HCT116 (cell line): Measurements from ENCODE around the gene NPAP1. TPM values are rescaled to one million over a fixed set of nuclear protein-coding genes. Genes with fewer than 3 reads are reported as not detected.

Source experiments
- ATAC-seq: fragments of 200-7000 bp; cut with Tn5 transposase; 2 replicates; pipeline ENCODE4 v1.9.1; 2020; ENCODE audit warnings: mild to moderate bottlenecking, moderate library complexity
- BruUV-seq: library from RNA; stranded (reverse); fragments of 400-500 nt; replicated peaks from 2 replicates; lab custom pipeline; 2021; lab: Mats Ljungman, UMichigan
- CTCF ChIA-PET: fragments of 300-600 bp; sonication (Branson Sonifier 250); formaldehyde crosslinking; loops from one replicate; lab custom pipeline; 2021; ENCODE audit warnings: antibody characterized with exemption; lab: Charles Lee
- POLR2A ChIA-PET: fragments of 300-600, 350-600 bp; sonication (Branson Sonifier 250); formaldehyde crosslinking; loops from one replicate; lab custom pipeline; 2021; ENCODE audit warnings: antibody characterized with exemption; lab: Charles Lee
- RAD21 ChIA-PET, 2 experiments: fragments of 300-600 bp; sonication (Branson Sonifier 250); formaldehyde crosslinking; loops; one replicate each; lab custom pipeline; 2023; ENCODE audit warnings: low total read pairs in 2 of 2; ENCODE audit not compliant: uncharacterized antibody in 2 of 2, unreplicated experiment in 2 of 2, low non-redundant PET in 1 of 2; lab: Charles Lee
- DNase-seq: peaks from one replicate; pipeline ENCODE4 v3.0.0-alpha.2; 2010; ENCODE audit warnings: low read depth, low spot score
- H2AFZ ChIP-seq: fragments of 200-600 bp; shearing (Covaris generic), sonication (generic); 2 replicates; pipeline ENCODE4 v1.6.1; 2017; ENCODE audit warnings: low read depth, mixed run types, mixed read lengths, antibody characterized with exemption, low read length; ENCODE audit not compliant: poor library complexity, severe bottlenecking
- H3K27ac ChIP-seq: 2 replicates; pipeline ENCODE4 v1.5.1; 2012; ENCODE audit warnings: low read depth, low read length
- H3K27me3 ChIP-seq: fragments of 200-600 bp; sonication (generic); 2 replicates; pipeline ENCODE4 v1.6.1; 2016; ENCODE audit warnings: mixed run types, low read length, mixed read lengths; ENCODE audit not compliant: insufficient read depth
- H3K36me3 ChIP-seq, 2 experiments: fragments of 200-500 bp in 1 of 2; fragments of 200-600 bp in 1 of 2; sonication (Bioruptor generic) in 1 of 2; sonication (generic) in 1 of 2; 2 replicates each; pipeline versions ENCODE4 v1.5.1 to v1.6.1; 2014 to 2016; ENCODE audit warnings: low read length in 2 of 2, inconsistent platforms in 1 of 2, mixed read lengths in 1 of 2, mixed run types in 1 of 2; ENCODE audit not compliant: insufficient read depth in 2 of 2, control insufficient read depth in 1 of 2
- H3K4me1 ChIP-seq, 2 experiments: fragments of 200-600 bp in 1 of 2; sonication (generic) in 1 of 2; 2 replicates each; pipeline versions ENCODE4 v1.5.1 to v1.6.1; 2012 to 2017; ENCODE audit warnings: low read length in 2 of 2, inconsistent platforms in 1 of 2, mild to moderate bottlenecking in 1 of 2, mixed read lengths in 1 of 2, mixed run types in 1 of 2, moderate library complexity in 1 of 2; ENCODE audit not compliant: insufficient read depth in 2 of 2, control insufficient read depth in 1 of 2
- H3K4me2 ChIP-seq: fragments of 200-600 bp; sonication (generic); 2 replicates; pipeline ENCODE4 v1.6.1; 2017; ENCODE audit warnings: mixed run types, low read length, mixed read lengths
- H3K4me3 ChIP-seq, 2 experiments: fragments of 200-600 bp in 1 of 2; sonication (generic) in 1 of 2; replicated peaks in 1 of 2; 2 replicates each; pipeline ENCODE4 v1.5.1; 2011 to 2016; ENCODE audit warnings: low read length in 2 of 2, control low read depth in 1 of 2, low read depth in 1 of 2, mild to moderate bottlenecking in 1 of 2, mixed read lengths in 1 of 2, mixed run types in 1 of 2
- H3K79me2 ChIP-seq: fragments of 200-600 bp; sonication (generic); 2 replicates; pipeline ENCODE4 v1.6.1; 2017; ENCODE audit warnings: mild to moderate bottlenecking, mixed run types, low read length, moderate library complexity, mixed read lengths; ENCODE audit not compliant: insufficient read depth
- H3K9ac ChIP-seq: fragments of 200-600 bp; sonication (generic); 2 replicates; pipeline ENCODE4 v1.6.1; 2016; ENCODE audit warnings: low read length, mixed read lengths
- H3K9me2 ChIP-seq: fragments of 200-600 bp; sonication (generic), shearing (Covaris generic); 2 replicates; pipeline ENCODE4 v1.6.1; 2017; ENCODE audit warnings: mixed run types, mild to moderate bottlenecking, moderate library complexity; ENCODE audit not compliant: insufficient read depth
- H3K9me3 ChIP-seq, 2 experiments: fragments of 200-500 bp in 1 of 2; fragments of 200-600 bp in 1 of 2; sonication (Bioruptor generic) in 1 of 2; sonication (generic) in 1 of 2; 2 replicates each; pipeline ENCODE4 v1.6.1; 2014 to 2017; ENCODE audit warnings: low read length in 2 of 2, mixed read lengths in 2 of 2, inconsistent platforms in 1 of 2, low read depth in 1 of 2, mild to moderate bottlenecking in 1 of 2, mixed run types in 1 of 2, moderate library complexity in 1 of 2; ENCODE audit not compliant: control insufficient read depth in 1 of 2, insufficient read depth in 1 of 2
- H4K20me1 ChIP-seq: fragments of 200-600 bp; sonication (generic), shearing (Covaris generic); 2 replicates; pipeline ENCODE4 v1.6.1; 2017; ENCODE audit warnings: mixed run types, mild to moderate bottlenecking, moderate library complexity; ENCODE audit not compliant: insufficient read depth
- ZFX ChIP-seq: fragments of 450-650 bp; IDR thresholded peaks from 2 replicates; pipeline ENCODE4 v1.6.1; 2017
- intact Hi-C: fragments of 100-400 bp; cut with micrococcal nuclease; formaldehyde crosslinking; loops from 2 replicates; pipeline ENCODE4 v1.10.0; 2022
- total RNA-seq: library from RNA; stranded (reverse); gene quantifications from one replicate; pipeline ENCODE4 v1.2.1, GENCODE V29; 2021; ENCODE audit not compliant: unreplicated experiment
- TF ChIP-seq, protein P1 (sequence below): IDR thresholded peaks from 2 replicates; pipeline ENCODE4 v1.6.1; 2012; ENCODE audit warnings: low read depth
- TF ChIP-seq, protein P2 (sequence below), 3 experiments: fragments of 200-600 bp in 1 of 3; sonication (generic) in 1 of 3; IDR thresholded peaks in 2 of 3; conservative IDR thresholded peaks in 1 of 3; 2 replicates each; pipeline ENCODE4 v1.5.1; 2012 to 2017; ENCODE audit warnings: low read depth in 2 of 3, low read length in 2 of 3, antibody characterized with exemption in 1 of 3, borderline replicate concordance in 1 of 3, control low read depth in 1 of 3, mild to moderate bottlenecking in 1 of 3, mixed read lengths in 1 of 3, mixed run types in 1 of 3, moderate library complexity in 1 of 3; ENCODE audit not compliant: insufficient read depth in 1 of 3

Gene NPAP1
- total RNA-seq, 1 experiment from 2014 or later = not detected

DNA sequence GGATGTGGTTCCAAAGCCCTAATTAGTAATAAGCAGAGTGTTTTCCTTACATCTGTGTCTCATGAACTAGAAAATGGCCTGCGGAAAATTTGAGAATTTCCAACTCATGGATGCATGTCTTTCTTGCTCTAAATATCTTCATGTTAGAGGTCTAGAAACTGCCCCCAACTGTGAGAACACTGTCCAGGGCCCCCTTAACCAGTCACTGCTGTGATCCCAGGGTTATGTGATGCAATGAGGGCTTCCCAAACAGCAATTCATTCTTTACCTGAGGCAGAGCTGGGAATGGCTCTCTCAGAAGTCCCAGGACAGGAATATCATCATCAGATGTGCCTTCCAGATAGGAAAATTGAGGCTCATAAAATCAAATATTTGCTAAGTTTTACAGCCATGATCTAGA, 8.2 kb downstream of the NPAP1 start:
- Histone ChIP-seq H3K27me3 (no peaks in the 10 kb centered on the region), H3K4me3 (no peak overlapping the region), H3K9me3 (peaks cover 10 to 30% of the 10 kb centered on the region in 2 experiments; a peak in 2 of 4 replicates), H3K4me2 (no peak overlapping the region), H3K9ac (no peak overlapping the region), H3K79me2 (no peaks in the 10 kb centered on the region), H3K4me1 (no peaks in the 10 kb centered on the region), H3K27ac (no peak overlapping the region), H4K20me1 (no peaks in the 10 kb centered on the region), H3K9me2 (no peaks in the 10 kb centered on the region), H2AFZ (no peak overlapping the region), H3K36me3 (no peaks in the 10 kb centered on the region)
- ChIA-PET RAD21 (no interaction called here), POLR2A (no interaction called here), CTCF (no interaction called here)
- no peak for ATAC-seq
- TF ChIP-seq, protein P1, sequence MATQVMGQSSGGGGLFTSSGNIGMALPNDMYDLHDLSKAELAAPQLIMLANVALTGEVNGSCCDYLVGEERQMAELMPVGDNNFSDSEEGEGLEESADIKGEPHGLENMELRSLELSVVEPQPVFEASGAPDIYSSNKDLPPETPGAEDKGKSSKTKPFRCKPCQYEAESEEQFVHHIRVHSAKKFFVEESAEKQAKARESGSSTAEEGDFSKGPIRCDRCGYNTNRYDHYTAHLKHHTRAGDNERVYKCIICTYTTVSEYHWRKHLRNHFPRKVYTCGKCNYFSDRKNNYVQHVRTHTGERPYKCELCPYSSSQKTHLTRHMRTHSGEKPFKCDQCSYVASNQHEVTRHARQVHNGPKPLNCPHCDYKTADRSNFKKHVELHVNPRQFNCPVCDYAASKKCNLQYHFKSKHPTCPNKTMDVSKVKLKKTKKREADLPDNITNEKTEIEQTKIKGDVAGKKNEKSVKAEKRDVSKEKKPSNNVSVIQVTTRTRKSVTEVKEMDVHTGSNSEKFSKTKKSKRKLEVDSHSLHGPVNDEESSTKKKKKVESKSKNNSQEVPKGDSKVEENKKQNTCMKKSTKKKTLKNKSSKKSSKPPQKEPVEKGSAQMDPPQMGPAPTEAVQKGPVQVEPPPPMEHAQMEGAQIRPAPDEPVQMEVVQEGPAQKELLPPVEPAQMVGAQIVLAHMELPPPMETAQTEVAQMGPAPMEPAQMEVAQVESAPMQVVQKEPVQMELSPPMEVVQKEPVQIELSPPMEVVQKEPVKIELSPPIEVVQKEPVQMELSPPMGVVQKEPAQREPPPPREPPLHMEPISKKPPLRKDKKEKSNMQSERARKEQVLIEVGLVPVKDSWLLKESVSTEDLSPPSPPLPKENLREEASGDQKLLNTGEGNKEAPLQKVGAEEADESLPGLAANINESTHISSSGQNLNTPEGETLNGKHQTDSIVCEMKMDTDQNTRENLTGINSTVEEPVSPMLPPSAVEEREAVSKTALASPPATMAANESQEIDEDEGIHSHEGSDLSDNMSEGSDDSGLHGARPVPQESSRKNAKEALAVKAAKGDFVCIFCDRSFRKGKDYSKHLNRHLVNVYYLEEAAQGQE = no peak
- no peak for TF ChIP-seq ZFX
- TF ChIP-seq, protein P2, sequence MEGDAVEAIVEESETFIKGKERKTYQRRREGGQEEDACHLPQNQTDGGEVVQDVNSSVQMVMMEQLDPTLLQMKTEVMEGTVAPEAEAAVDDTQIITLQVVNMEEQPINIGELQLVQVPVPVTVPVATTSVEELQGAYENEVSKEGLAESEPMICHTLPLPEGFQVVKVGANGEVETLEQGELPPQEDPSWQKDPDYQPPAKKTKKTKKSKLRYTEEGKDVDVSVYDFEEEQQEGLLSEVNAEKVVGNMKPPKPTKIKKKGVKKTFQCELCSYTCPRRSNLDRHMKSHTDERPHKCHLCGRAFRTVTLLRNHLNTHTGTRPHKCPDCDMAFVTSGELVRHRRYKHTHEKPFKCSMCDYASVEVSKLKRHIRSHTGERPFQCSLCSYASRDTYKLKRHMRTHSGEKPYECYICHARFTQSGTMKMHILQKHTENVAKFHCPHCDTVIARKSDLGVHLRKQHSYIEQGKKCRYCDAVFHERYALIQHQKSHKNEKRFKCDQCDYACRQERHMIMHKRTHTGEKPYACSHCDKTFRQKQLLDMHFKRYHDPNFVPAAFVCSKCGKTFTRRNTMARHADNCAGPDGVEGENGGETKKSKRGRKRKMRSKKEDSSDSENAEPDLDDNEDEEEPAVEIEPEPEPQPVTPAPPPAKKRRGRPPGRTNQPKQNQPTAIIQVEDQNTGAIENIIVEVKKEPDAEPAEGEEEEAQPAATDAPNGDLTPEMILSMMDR (IDR thresholded peaks at IDR 0.05 in 2 of 3, conservative IDR thresholded peaks at IDR 0.05 in 1 of 3; ENCODE audit: borderline replicate concordance in 1 of 3, insufficient read depth in 1 of 3, low read depth in 2 of 3, low read length in 2 of 3) = no peak
- intact Hi-C loops = no loop called here
- DNase-seq = no peak
- BruUV-seq = no TSS peak
